CD4-positive, alpha-beta T cell treated with Interleukin-4 for 4 hours (primary cell): ENCODE results near the gene ITGA1.
"Not testable (repeated sequence)": the region's sequence is repeated elsewhere in the genome, so short reads cannot be mapped to it uniquely, and the experiment has no call there.

Experiments
- DNase-seq: peaks from one replicate; pipeline ENCODE4 v3.0.0-alpha.2; 2020

Gene ITGA1

GRCh38 chr5:52787600-52788504 lies at the start of gene ITGA1, which contains the start of gene PELO:
ITGA1 (plus strand) TSS chr5:52787916; CDS start chr5:52788354, 438 bp downstream.
PELO (plus strand) TSS chr5:52787916; CDS start chr5:52800395, 12,479 bp downstream.
- peak; percentile 41 for DNase-seq

GRCh38 chr5:52738095-52738506 lies 49.6 kb upstream of the ITGA1 start:
- DNase-seq: no peak

GRCh38 chr5:52740007-52740406 lies 47.7 kb upstream of the ITGA1 start:
- DNase-seq: no peak

- DNase-seq: peak; percentile 29
Observed at GRCh38 chr5:52743012-52743411, 44.7 kb upstream of the ITGA1 start.

- no peak for DNase-seq
Observed at GRCh38 chr5:52743529-52743928, 44.2 kb upstream of the ITGA1 start.

- peak; percentile 84 for DNase-seq
Observed at GRCh38 chr5:52743970-52744369, 43.7 kb upstream of the ITGA1 start.

- DNase-seq: not testable (repeated sequence)
Observed at GRCh38 chr5:52744867-52745458, 42.8 kb upstream of the ITGA1 start.

- no peak for DNase-seq
Observed at GRCh38 chr5:52746539-52746938, 41.2 kb upstream of the ITGA1 start.

- peak; percentile 41 for DNase-seq
Observed at GRCh38 chr5:52748590-52748989, 39.1 kb upstream of the ITGA1 start.

GRCh38 chr5:52749666-52750065 lies 38.0 kb upstream of the ITGA1 start:
- DNase-seq: no peak

GRCh38 chr5:52751137-52751536 lies 36.6 kb upstream of the ITGA1 start:
- DNase-seq: no peak

GRCh38 chr5:52754051-52754450 lies 33.7 kb upstream of the ITGA1 start:
- no peak for DNase-seq

- no peak for DNase-seq
Observed at GRCh38 chr5:52757527-52757926, 30.2 kb upstream of the ITGA1 start.

GRCh38 chr5:52758014-52758413 lies 29.7 kb upstream of the ITGA1 start:
- DNase-seq: no peak

- DNase-seq: no peak
Observed at GRCh38 chr5:52759331-52759730, 28.4 kb upstream of the ITGA1 start.

GRCh38 chr5:52760695-52761366 lies 26.9 kb upstream of the ITGA1 start:
- no peak for DNase-seq

- no peak for DNase-seq
Observed at GRCh38 chr5:52767217-52767743, 20.4 kb upstream of the ITGA1 start.

- no peak for DNase-seq
Observed at GRCh38 chr5:52767766-52768480, 19.8 kb upstream of the ITGA1 start.

- DNase-seq: no peak
Observed at GRCh38 chr5:52769061-52769460, 18.7 kb upstream of the ITGA1 start.

GRCh38 chr5:52770287-52770939 lies 17.3 kb upstream of the ITGA1 start:
- no peak for DNase-seq

GRCh38 chr5:52771343-52772039 lies 16.2 kb upstream of the ITGA1 start:
- peak; percentile 49 for DNase-seq
